ENCODE data around the gene ZNF14.
"Not testable (repeated sequence)": the region's sequence is repeated elsewhere in the genome, so short reads cannot be mapped to it uniquely, and the experiment has no call there.

ZNF14 gene

GRCh38 chr19:19674315-19674714, 58.6 kb downstream of the ZNF14 start:
- TF ChIP-seq CTCF (IDR thresholded peaks at IDR 0.05; ENCODE audit: low read depth, low read length, missing control alignments), result no peak
- no peak overlapping the region for H3K4me3 ChIP-seq (ENCODE audit: low read depth, low read length)
- DNase-seq (ENCODE audit: low read depth), result no peak

- TF ChIP-seq CTCF (IDR thresholded peaks at IDR 0.05; ENCODE audit: low read depth, low read length, missing control alignments), result no peak
- no peak for DNase-seq (ENCODE audit: low read depth)
- no peak overlapping the region for H3K4me3 ChIP-seq (ENCODE audit: low read depth, low read length)
These were observed 60.1 kb downstream of the ZNF14 start for GRCh38 chr19:19672816-19673215.

- TF ChIP-seq CTCF (IDR thresholded peaks at IDR 0.05; ENCODE audit: low read depth, low read length, missing control alignments), result no peak
- H3K4me3 ChIP-seq (ENCODE audit: low read depth, low read length), result peak overlapping the region; percentile 95
- no peak for DNase-seq (ENCODE audit: low read depth)
These were observed 62.8 kb downstream of the ZNF14 start for GRCh38 chr19:19670070-19670551.

GRCh38 chr19:19668230-19669012, 64.5 kb downstream of the ZNF14 start, which contains the start of gene ZNF101:
Gene ZNF101 (plus strand): TSS chr19:19668839. CDS start chr19:19668964, 125 bp downstream.
- TF ChIP-seq CTCF (IDR thresholded peaks at IDR 0.05; ENCODE audit: low read depth, low read length, missing control alignments), result no peak
- H3K4me3 ChIP-seq (ENCODE audit: low read depth, low read length), result peak within 1 kb of the TSS; percentile 95
- peak; percentile 95 for DNase-seq (ENCODE audit: low read depth)

GRCh38 chr19:19665420-19665948, 67.4 kb downstream of the ZNF14 start:
- DNase-seq (ENCODE audit: low read depth); H3K4me3 ChIP-seq (ENCODE audit: low read depth, low read length): not testable (repeated sequence)

GRCh38 chr19:19663256-19664120, 69.4 kb downstream of the ZNF14 start, which contains the start of gene ATP13A1:
Gene ATP13A1 (minus strand): TSS chr19:19663676. CDS start chr19:19663666, 10 bp downstream.
- peak; percentile 97 for DNase-seq (ENCODE audit: low read depth)
- peak; percentile 33 for TF ChIP-seq CTCF (IDR thresholded peaks at IDR 0.05; ENCODE audit: low read depth, low read length, missing control alignments)
- H3K4me3 ChIP-seq (ENCODE audit: low read depth, low read length), result peak within 1 kb of the TSS; percentile 99

- no peak for TF ChIP-seq CTCF (IDR thresholded peaks at IDR 0.05; ENCODE audit: low read depth, low read length, missing control alignments)
- DNase-seq (ENCODE audit: low read depth), result no peak
- H3K4me3 ChIP-seq (ENCODE audit: low read depth, low read length), result peak overlapping the region; percentile 99
These were observed 70.0 kb downstream of the ZNF14 start for GRCh38 chr19:19662871-19663255.
